ENCODE data around the gene R3HDM2. TPM values are rescaled to one million over a fixed set of nuclear protein-coding genes. Genes with fewer than 3 reads are reported as not detected.
"Not testable (repeated sequence)": the region's sequence is repeated elsewhere in the genome, so short reads cannot be mapped to it uniquely, and the experiment has no call there.

R3HDM2 gene
- total and polyA plus RNA-seq, 3 experiments from 2014 or later = 15.1 to 36.8 (median 28.2) TPM

DNA sequence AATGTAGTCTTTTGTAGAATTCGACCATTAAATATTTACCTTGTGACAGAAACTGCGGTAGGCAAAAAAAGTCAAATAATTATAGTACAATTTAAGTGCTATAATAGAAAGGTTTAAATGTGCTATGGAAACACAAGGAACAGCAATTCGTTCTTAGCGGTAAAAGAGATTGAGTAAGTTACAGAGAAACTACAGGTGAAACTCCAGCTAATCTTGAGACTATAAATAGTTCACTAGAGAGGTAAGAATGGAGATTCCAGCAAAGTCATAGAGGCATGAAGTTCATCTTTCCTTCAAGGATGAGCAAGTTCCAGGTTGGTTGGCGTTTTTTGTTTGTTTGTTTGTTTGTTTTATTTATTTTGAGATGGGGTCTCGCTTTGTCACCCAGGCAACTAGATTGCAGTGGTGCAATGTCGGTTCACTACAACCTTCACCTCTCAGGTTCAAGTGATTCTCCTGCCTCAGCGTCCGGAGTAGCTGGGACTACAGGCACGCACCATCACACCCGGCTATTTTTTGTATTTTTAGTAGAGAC is 878 bp upstream of the R3HDM2 start:
- POLR2A ChIA-PET = no interaction called here
- CTCF ChIA-PET = interaction anchor here (0.9 to 1.0 kb wide), 2 partner anchors 24 to 27 kb away, joined by 3 read pairs; partner anchors contain the start of gene INHBE

GRCh38 chr12:57430112-57430930 is 522 bp downstream of the R3HDM2 start:
- ChIA-PET CTCF (interaction anchor here (0.6 to 1.5 kb wide), 5 partner anchors 9 to 215 kb away, joined by 3 to 6 read pairs (median 3); partner anchors contain the start of genes GLI1 and INHBE), POLR2A (interaction anchor here (0.5 to 1.4 kb wide), 4 partner anchors 28 to 746 kb away, joined by 3 to 6 read pairs (median 4); no protein-coding TSS in a partner anchor)
- Mint-ChIP-seq H3K4me3 (peak overlapping the region; percentile 91 to 100 (median 99)), H3K27ac (peak overlapping the region; percentile 91 to 100 (median 100)), H3K27me3 (no peaks in the 10 kb centered on the region), H3K9me3 (no peaks in the 10 kb centered on the region), H3K36me3 (peaks cover 0 to 24% (median 0%) of the 10 kb centered on the region in 3 donors), H3K4me1 (peaks cover 44 to 62% (median 48%) of the 10 kb centered on the region in 3 donors)
- H3K27ac ChIP-seq (ENCODE audit: low read depth, low read length) = peak overlapping the region; percentile 85
- H3K9me3 ChIP-seq (ENCODE audit: low read length) = no peaks in the 10 kb centered on the region
- DNase-seq = peak in 2 of 5 donors; percentile 32 to 63
- peaks cover 24% of the 10 kb centered on the region for H3K4me1 ChIP-seq (ENCODE audit: insufficient read depth, low read length)
- no peaks in the 10 kb centered on the region for H3K36me3 ChIP-seq (ENCODE audit: insufficient read depth, low read length)
- peak overlapping the region; percentile 59 for H3K4me3 ChIP-seq (ENCODE audit: low read length)
- no peaks in the 10 kb centered on the region for H3K27me3 ChIP-seq (ENCODE audit: insufficient read depth, low read length, poor library complexity, severe bottlenecking)

More for the DNA sequence above, 878 bp upstream of the R3HDM2 start:
- no peaks in the 10 kb centered on the region for H3K27me3 Mint-ChIP-seq
- H3K27ac Mint-ChIP-seq = peak overlapping the region; percentile 91 to 100 (median 100)
- H3K9me3 Mint-ChIP-seq = no peaks in the 10 kb centered on the region
- no peak for DNase-seq
- no peaks in the 10 kb centered on the region for H3K9me3 ChIP-seq (ENCODE audit: low read length)
- peak overlapping the region; percentile 59 for H3K4me3 ChIP-seq (ENCODE audit: low read length)
- H3K27me3 ChIP-seq (ENCODE audit: insufficient read depth, low read length, poor library complexity, severe bottlenecking) = no peaks in the 10 kb centered on the region
- H3K36me3 Mint-ChIP-seq = peaks cover 0 to 13% (median 0%) of the 10 kb centered on the region in 3 donors
- H3K4me1 ChIP-seq (ENCODE audit: insufficient read depth, low read length) = peaks cover 19% of the 10 kb centered on the region
- peak overlapping the region; percentile 85 for H3K27ac ChIP-seq (ENCODE audit: low read depth, low read length)
- H3K4me1 Mint-ChIP-seq = peaks cover 39 to 56% (median 45%) of the 10 kb centered on the region in 3 donors
- H3K36me3 ChIP-seq (ENCODE audit: insufficient read depth, low read length) = no peaks in the 10 kb centered on the region
- H3K4me3 Mint-ChIP-seq = peak overlapping the region; percentile 91 to 99 (median 94)

DNA sequence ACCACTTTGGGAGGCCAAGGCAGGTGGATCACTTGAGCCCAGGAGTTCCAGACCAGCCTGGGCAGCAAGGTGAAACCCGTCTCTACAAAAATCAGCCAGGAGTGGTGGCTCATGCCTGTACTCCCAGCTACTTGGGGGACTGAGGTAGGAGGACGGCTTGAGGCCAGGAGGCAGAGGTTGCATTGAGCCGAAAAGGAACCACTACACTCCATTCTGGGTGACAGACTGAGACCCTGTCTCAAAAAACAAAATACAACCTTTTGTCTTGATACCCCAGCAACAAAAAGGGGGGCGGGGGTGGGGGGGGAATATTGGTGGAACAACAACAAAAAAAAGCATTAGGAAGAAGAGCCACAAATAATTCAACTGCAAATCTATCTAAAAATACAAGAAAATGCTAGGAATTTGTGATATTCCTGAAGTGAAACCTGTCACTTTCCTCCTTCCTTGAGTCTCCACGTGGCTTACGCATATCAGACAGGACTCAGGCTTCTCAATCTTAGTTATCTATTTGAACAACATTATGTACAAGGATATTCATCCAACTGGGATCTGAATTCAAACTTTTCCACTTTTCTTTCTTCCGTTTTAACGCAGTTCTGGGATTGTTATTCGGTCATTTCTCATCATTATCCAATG is 1.3 kb downstream of the R3HDM2 start:
- no peaks in the 10 kb centered on the region for H3K9me3 ChIP-seq (ENCODE audit: low read length)
- peak overlapping the region; percentile 91 to 100 (median 100) for H3K27ac Mint-ChIP-seq
- no peak for DNase-seq
- peaks cover 24% of the 10 kb centered on the region for H3K4me1 ChIP-seq (ENCODE audit: insufficient read depth, low read length)
- H3K27me3 Mint-ChIP-seq = no peaks in the 10 kb centered on the region
- no peaks in the 10 kb centered on the region for H3K36me3 ChIP-seq (ENCODE audit: insufficient read depth, low read length)
- peaks cover 0 to 27% (median 0%) of the 10 kb centered on the region in 3 donors for H3K36me3 Mint-ChIP-seq
- ChIA-PET CTCF (interaction anchor here (0.7 to 1.5 kb wide), 6 partner anchors 11 to 215 kb away, joined by 3 to 6 read pairs (median 4); partner anchors contain the start of genes GLI1 and INHBE), POLR2A (interaction anchor here (0.6 to 1.4 kb wide), 2 partner anchors 29 to 149 kb away, joined by 4 to 6 read pairs; no protein-coding TSS in a partner anchor)
- peak overlapping the region; percentile 54 for H3K4me3 ChIP-seq (ENCODE audit: low read length)
- peak overlapping the region; percentile 85 for H3K27ac ChIP-seq (ENCODE audit: low read depth, low read length)
- no peaks in the 10 kb centered on the region for H3K9me3 Mint-ChIP-seq
- H3K27me3 ChIP-seq (ENCODE audit: insufficient read depth, low read length, poor library complexity, severe bottlenecking) = no peaks in the 10 kb centered on the region
- H3K4me1 Mint-ChIP-seq = peaks cover 42 to 59% (median 47%) of the 10 kb centered on the region in 3 donors
- peak overlapping the region; percentile 85 to 100 (median 99) for H3K4me3 Mint-ChIP-seq

DNA sequence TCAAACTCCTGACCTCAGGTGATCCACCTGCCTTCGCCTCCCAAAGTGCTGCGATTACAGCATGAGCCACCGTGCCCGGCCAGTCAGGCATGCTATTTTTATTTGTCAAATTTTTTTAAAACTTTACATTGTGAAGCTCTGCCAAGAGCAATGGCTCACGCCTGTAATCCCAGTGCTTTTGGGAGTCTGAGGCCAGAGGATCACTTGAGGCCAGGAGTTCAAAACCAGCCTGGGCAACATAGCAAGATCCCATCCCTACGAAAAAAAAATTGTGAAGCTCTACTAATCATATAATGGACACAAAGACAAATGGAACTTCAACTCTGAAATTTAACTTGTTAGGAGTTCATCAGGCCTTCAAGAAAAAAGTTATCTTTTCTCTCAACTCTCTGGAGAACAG is 1.9 kb downstream of the R3HDM2 start:
- Histone ChIP-seq H3K27ac (ENCODE audit: low read depth, low read length) (no peak overlapping the region), H3K9me3 (ENCODE audit: low read length) (no peaks in the 10 kb centered on the region), H3K27me3 (ENCODE audit: insufficient read depth, low read length, poor library complexity, severe bottlenecking) (no peaks in the 10 kb centered on the region), H3K4me3 (ENCODE audit: low read length) (no peak overlapping the region), H3K36me3 (ENCODE audit: insufficient read depth, low read length) (no peaks in the 10 kb centered on the region), H3K4me1 (ENCODE audit: insufficient read depth, low read length) (peaks cover 24% of the 10 kb centered on the region)
- CTCF ChIA-PET = interaction anchor here (1.1 to 1.5 kb wide), 4 partner anchors 10 to 29 kb away, joined by 3 to 6 read pairs (median 4); partner anchors contain the start of gene GLI1
- H3K4me1 Mint-ChIP-seq = peaks cover 44 to 61% (median 51%) of the 10 kb centered on the region in 3 donors
- POLR2A ChIA-PET = no interaction called here
- peak overlapping the region; percentile 71 to 100 (median 98) for H3K4me3 Mint-ChIP-seq
- no peaks in the 10 kb centered on the region for H3K9me3 Mint-ChIP-seq
- no peak for DNase-seq
- no peaks in the 10 kb centered on the region for H3K27me3 Mint-ChIP-seq
- H3K36me3 Mint-ChIP-seq = peaks cover 0 to 33% (median 2%) of the 10 kb centered on the region in 3 donors
- peak overlapping the region; percentile 72 to 100 (median 100) for H3K27ac Mint-ChIP-seq

DNA sequence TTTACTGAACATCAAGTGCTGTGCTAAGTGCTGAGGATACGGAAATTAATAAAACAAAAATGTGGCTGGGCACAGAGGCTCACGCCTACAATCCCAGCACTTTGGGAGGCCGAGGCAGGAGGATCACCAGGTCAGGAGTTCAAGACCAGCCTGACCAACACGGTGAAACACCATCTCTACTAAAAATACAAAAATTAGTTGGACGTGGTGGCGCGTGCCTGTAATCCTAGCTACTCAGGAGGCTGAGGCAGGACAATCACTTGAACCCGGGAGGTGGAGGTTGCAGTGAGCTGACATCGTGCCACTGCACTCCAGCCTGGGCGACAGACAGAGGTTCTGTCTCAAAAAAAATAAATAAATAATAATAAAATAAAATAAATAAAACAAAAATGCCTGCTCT is 3.9 kb downstream of the R3HDM2 start:
- H3K4me3 Mint-ChIP-seq; H3K27me3 ChIP-seq (ENCODE audit: insufficient read depth, low read length, poor library complexity, severe bottlenecking); POLR2A ChIA-PET; H3K9me3 Mint-ChIP-seq; H3K27ac ChIP-seq (ENCODE audit: low read depth, low read length); H3K9me3 ChIP-seq (ENCODE audit: low read length); DNase-seq; H3K27me3 Mint-ChIP-seq; H3K36me3 ChIP-seq (ENCODE audit: insufficient read depth, low read length); H3K4me3 ChIP-seq (ENCODE audit: low read length): not testable (repeated sequence)
- Mint-ChIP-seq H3K36me3 (peaks cover 0 to 46% (median 10%) of the 10 kb centered on the region in 3 donors), H3K4me1 (peaks cover 50 to 64% (median 56%) of the 10 kb centered on the region in 3 donors), H3K27ac (peak overlapping the region in 5 of 8 donors; percentile 6 to 78 (median 30))
- CTCF ChIA-PET = interaction anchor here (1.9 kb wide), 1 partner anchor 26 kb away, joined by 4 read pairs; no protein-coding TSS in a partner anchor
- H3K4me1 ChIP-seq (ENCODE audit: insufficient read depth, low read length) = peaks cover 24% of the 10 kb centered on the region

GRCh38 chr12:57420482-57420881 is 10.4 kb downstream of the R3HDM2 start:
- H3K4me3 ChIP-seq (ENCODE audit: low read length) = no peak overlapping the region
- ChIA-PET CTCF (no interaction called here), POLR2A (no interaction called here)
- H3K36me3 ChIP-seq (ENCODE audit: insufficient read depth, low read length) = peaks cover 11% of the 10 kb centered on the region
- H3K36me3 Mint-ChIP-seq = peaks cover 0 to 52% (median 13%) of the 10 kb centered on the region in 3 donors
- peaks cover 5% of the 10 kb centered on the region for H3K4me1 ChIP-seq (ENCODE audit: insufficient read depth, low read length)
- no peak for DNase-seq
- no peaks in the 10 kb centered on the region for H3K9me3 ChIP-seq (ENCODE audit: low read length)
- no peak overlapping the region for H3K4me3 Mint-ChIP-seq
- peaks cover 40 to 59% (median 51%) of the 10 kb centered on the region in 3 donors for H3K4me1 Mint-ChIP-seq
- H3K27ac Mint-ChIP-seq = peak overlapping the region in 4 of 8 donors; percentile 7 to 84 (median 45)
- H3K27ac ChIP-seq (ENCODE audit: low read depth, low read length) = no peak overlapping the region
- peaks cover 0 to 1% of the 10 kb centered on the region in 2 donors for H3K27me3 Mint-ChIP-seq
- H3K9me3 Mint-ChIP-seq = no peaks in the 10 kb centered on the region
- H3K27me3 ChIP-seq (ENCODE audit: insufficient read depth, low read length, poor library complexity, severe bottlenecking) = no peaks in the 10 kb centered on the region

DNA sequence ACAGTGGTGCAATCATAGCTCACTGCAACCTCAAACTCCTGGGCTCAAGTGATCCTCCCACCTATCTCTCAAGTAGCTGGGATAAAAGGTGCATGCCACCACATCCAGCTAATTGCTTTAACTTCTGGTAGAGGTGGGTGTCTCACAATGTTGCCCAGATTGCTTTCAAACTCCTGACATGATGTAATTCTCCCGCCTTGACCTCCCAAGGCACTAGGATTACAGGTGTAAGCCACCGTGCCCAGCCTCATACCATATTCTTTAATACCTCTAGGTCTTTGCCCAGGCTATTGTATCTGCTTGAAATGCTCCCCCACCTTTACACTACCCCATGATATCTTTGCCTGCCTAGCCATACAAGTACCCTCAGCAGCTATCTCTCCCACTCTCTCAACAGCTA is 11.3 kb downstream of the R3HDM2 start:
- Histone ChIP-seq H3K4me1 (ENCODE audit: insufficient read depth, low read length) (peaks cover 5% of the 10 kb centered on the region), H3K27me3 (ENCODE audit: insufficient read depth, low read length, poor library complexity, severe bottlenecking) (no peaks in the 10 kb centered on the region), H3K27ac (ENCODE audit: low read depth, low read length) (no peak overlapping the region), H3K4me3 (ENCODE audit: low read length) (no peak overlapping the region), H3K9me3 (ENCODE audit: low read length) (no peaks in the 10 kb centered on the region), H3K36me3 (ENCODE audit: insufficient read depth, low read length) (peaks cover 11% of the 10 kb centered on the region)
- no peak for DNase-seq
- Mint-ChIP-seq H3K27me3 (peaks cover 0 to 1% of the 10 kb centered on the region in 2 donors), H3K9me3 (no peaks in the 10 kb centered on the region), H3K4me1 (peaks cover 47 to 66% (median 59%) of the 10 kb centered on the region in 3 donors), H3K4me3 (no peak overlapping the region), H3K36me3 (peaks cover 0 to 48% (median 13%) of the 10 kb centered on the region in 3 donors), H3K27ac (peak overlapping the region in 6 of 8 donors; percentile 6 to 61 (median 38))
- ChIA-PET POLR2A (no interaction called here), CTCF (interaction anchor here (1.0 kb wide), 1 partner anchor 10 kb away, joined by 3 read pairs; no protein-coding TSS in a partner anchor)
